IMR-90 (cell line): ENCODE data around the gene C20orf202. TPM values are rescaled to one million over a fixed set of nuclear protein-coding genes. Genes with fewer than 3 reads are reported as not detected.

Experiments used
- ATAC-seq: fragments of 200-7000 bp; cut with Tn5 transposase; 2 replicates; pipeline ENCODE4 v1.9.1; 2020; ENCODE audit warnings: low read depth, mild to moderate bottlenecking, moderate library complexity
- BruUV-seq: library from RNA; stranded (reverse); fragments of 400-500 nt; replicated peaks from 2 replicates; lab custom pipeline; 2021; lab: Mats Ljungman, UMichigan
- CTCF ChIA-PET: fragments of 300-600 bp; formaldehyde crosslinking; extraction: SDS; loops from one replicate; lab custom pipeline; 2021; ENCODE audit warnings: antibody characterized with exemption; lab: Yijun Ruan, JAX
- POLR2A ChIA-PET: fragments of 300-600 bp; sonication (Branson Sonifier 250); formaldehyde crosslinking; loops from one replicate; lab custom pipeline; 2022; ENCODE audit warnings: antibody characterized with exemption; ENCODE audit not compliant: unreplicated experiment; lab: Charles Lee
- DNase-seq: peaks from one replicate; pipeline ENCODE4 v3.0.0; 2013
- H2AFZ ChIP-seq: replicated peaks from 2 replicates; pipeline ENCODE3; 2013; ENCODE audit warnings: low read length, mild to moderate bottlenecking; ENCODE audit not compliant: poor library complexity
- H2AK5ac ChIP-seq: 2 replicates; pipeline ENCODE4 v1.6.1; 2013; ENCODE audit warnings: low read depth, low read length, inconsistent platforms
- H2AK9ac ChIP-seq: replicated peaks from 2 replicates; pipeline ENCODE3; 2013; ENCODE audit warnings: mild to moderate bottlenecking, low read depth, low read length, moderate library complexity; ENCODE audit not compliant: poor library complexity
- H2BK120ac ChIP-seq: 2 replicates; pipeline ENCODE4 v1.6.1; 2013; ENCODE audit warnings: low read depth, low read length, inconsistent platforms
- H2BK15ac ChIP-seq: 3 replicates; pipeline ENCODE4 v1.6.1; 2013; ENCODE audit warnings: low read depth, low read length, inconsistent platforms
- H2BK20ac ChIP-seq: 2 replicates; pipeline ENCODE4 v1.6.1; 2013; ENCODE audit warnings: low read depth, mild to moderate bottlenecking, inconsistent platforms, low read length, moderate library complexity
- H2BK5ac ChIP-seq: 2 replicates; pipeline ENCODE4 v1.6.1; 2013; ENCODE audit warnings: mild to moderate bottlenecking, low read depth, low read length, inconsistent platforms; ENCODE audit not compliant: poor library complexity, severe bottlenecking
- H3K14ac ChIP-seq: replicated peaks from 2 replicates; pipeline ENCODE4 v1.6.1; 2013; ENCODE audit warnings: low read depth, low read length, inconsistent platforms
- H3K18ac ChIP-seq: 2 replicates; pipeline ENCODE4 v1.6.1; 2013; ENCODE audit warnings: low read depth, low read length, control low read depth
- H3K23ac ChIP-seq: 2 replicates; pipeline ENCODE4 v1.6.1; 2013; ENCODE audit warnings: low read depth, low read length, inconsistent platforms
- H3K27ac ChIP-seq: 2 replicates; pipeline ENCODE4 v1.5.1; 2013; ENCODE audit warnings: mild to moderate bottlenecking, control low read depth, low read length; ENCODE audit not compliant: insufficient read depth
- H3K27me3 ChIP-seq: 2 replicates; pipeline ENCODE4 v1.6.1; 2013; ENCODE audit warnings: low read length; ENCODE audit not compliant: control insufficient read depth, insufficient read depth
- H3K36me3 ChIP-seq: 2 replicates; pipeline ENCODE4 v1.6.1; 2013; ENCODE audit warnings: low read length, mixed read lengths; ENCODE audit not compliant: control insufficient read depth, insufficient read depth
- H3K4ac ChIP-seq: 2 replicates; pipeline ENCODE4 v1.6.1; 2013; ENCODE audit warnings: low read depth, low read length, inconsistent platforms
- H3K4me1 ChIP-seq: 2 replicates; pipeline ENCODE4 v1.6.1; 2013; ENCODE audit warnings: low read length, mixed read lengths; ENCODE audit not compliant: control insufficient read depth, insufficient read depth
- H3K4me2 ChIP-seq: 2 replicates; pipeline ENCODE4 v1.6.1; 2013; ENCODE audit warnings: low read depth, mild to moderate bottlenecking, control low read depth, low read length, moderate library complexity
- H3K4me3 ChIP-seq: 2 replicates; pipeline ENCODE4 v1.5.1; 2013; ENCODE audit warnings: low read depth, mild to moderate bottlenecking, control low read depth, low read length, moderate library complexity; ENCODE audit not compliant: insufficient read depth
- H3K56ac ChIP-seq: 2 replicates; pipeline ENCODE4 v1.6.1; 2013; ENCODE audit warnings: low read length, inconsistent platforms; ENCODE audit not compliant: insufficient read depth; ENCODE audit errors: extremely low read depth
- H3K79me1 ChIP-seq, 2 experiments: 2 replicates each; pipeline ENCODE4 v1.6.1; 2013; ENCODE audit warnings: low read length in 2 of 2, inconsistent platforms in 1 of 2, low read depth in 1 of 2
- H3K9ac ChIP-seq: 2 replicates; pipeline ENCODE4 v1.6.1; 2013; ENCODE audit warnings: low read depth, low read length, control low read depth
- H3K9me1 ChIP-seq: 2 replicates; pipeline ENCODE4 v1.6.1; 2013; ENCODE audit warnings: low read length, inconsistent platforms; ENCODE audit not compliant: insufficient read depth
- H3K9me3 ChIP-seq: 2 replicates; pipeline ENCODE4 v1.6.1; 2013; ENCODE audit warnings: low read length; ENCODE audit not compliant: control insufficient read depth, insufficient read depth
- H4K20me1 ChIP-seq: 2 replicates; pipeline ENCODE4 v1.6.1; 2013; ENCODE audit warnings: low read length, inconsistent platforms; ENCODE audit not compliant: insufficient read depth
- H4K5ac ChIP-seq: 2 replicates; pipeline ENCODE4 v1.6.1; 2013; ENCODE audit warnings: mild to moderate bottlenecking, low read depth, low read length, control low read depth
- H4K8ac ChIP-seq, 2 experiments: 2 replicates each; pipeline ENCODE4 v1.6.1; 2013; ENCODE audit warnings: low read depth in 2 of 2, low read length in 2 of 2, control low read depth in 1 of 2, inconsistent platforms in 1 of 2
- H4K91ac ChIP-seq: 2 replicates; pipeline ENCODE4 v1.6.1; 2013; ENCODE audit warnings: low read depth, low read length, inconsistent platforms; ENCODE audit not compliant: insufficient read depth
- CHD1 ChIP-seq: IDR thresholded peaks from 2 replicates; pipeline ENCODE4 v1.6.1; 2012; ENCODE audit warnings: low read depth, low read length, improper control_type of control experiment
- RFX5 ChIP-seq: IDR thresholded peaks from 2 replicates; pipeline ENCODE4 v1.8.0; 2012; ENCODE audit warnings: low read depth, mild to moderate bottlenecking, low read length, moderate library complexity
- WGBS, 2 experiments: methylation state at CpG; one replicate each; pipeline versions ENCODE4 v1.1.5 to v1.1.7; 2013; ENCODE audit warnings: missing lambda C conversion rate in 2 of 2; ENCODE audit not compliant: insufficient read length in 1 of 2; ENCODE audit errors: extremely low coverage in 2 of 2; 5-methylcytosine and 5-hydroxymethylcytosine counted together
- dilution Hi-C: fragments of 300-500 bp; cut with HindIII; formaldehyde crosslinking; loops from one replicate; pipeline ENCODE4 v1.14.3; 2018; ENCODE audit warnings: low sequenced_read_pairs; ENCODE audit not compliant: unreplicated experiment
- in situ Hi-C: fragments of 300-500 bp; cut with MboI; formaldehyde crosslinking; loops from 3 replicates; pipeline ENCODE4 v1.14.3; 2019; ENCODE audit warnings: low sequenced_read_pairs, inconsistent platforms, mixed read lengths
- intact Hi-C: fragments of 100-400 bp; cut with micrococcal nuclease; formaldehyde crosslinking; loops from 2 replicates; pipeline ENCODE4 v1.10.0; 2022
- polyA plus RNA-seq, 3 experiments: library from polyadenylated mRNA; depleted of rRNA; stranded (reverse); fragments of >200 nt; gene quantifications; 2 replicates each; pipeline ENCODE4 v1.2.3, GENCODE V29; 2012; ENCODE audit warnings: low replicate concordance in 1 of 3
- total RNA-seq: library from RNA; depleted of rRNA; stranded (reverse); fragments of >200 nt; gene quantifications from 2 replicates; pipeline ENCODE4 v1.2.3, GENCODE V29; 2012
- TF ChIP-seq, protein P1 (sequence below): fragments of 150-350 bp; IDR thresholded peaks from 2 replicates; pipeline ENCODE4 v1.6.1; 2016; ENCODE audit warnings: low read depth, mild to moderate bottlenecking, low read length, moderate library complexity, borderline replicate concordance
- TF ChIP-seq, protein P2 (sequence below): conservative IDR thresholded peaks from 2 replicates; pipeline ENCODE4 v1.5.1; 2012; ENCODE audit warnings: mild to moderate bottlenecking, low read depth, low read length, improper control_type of control experiment

The C20orf202 gene
- total and polyA plus RNA-seq, 2 of the 4 experiments (the other 2 are of a cell fraction): not detected

DNA sequence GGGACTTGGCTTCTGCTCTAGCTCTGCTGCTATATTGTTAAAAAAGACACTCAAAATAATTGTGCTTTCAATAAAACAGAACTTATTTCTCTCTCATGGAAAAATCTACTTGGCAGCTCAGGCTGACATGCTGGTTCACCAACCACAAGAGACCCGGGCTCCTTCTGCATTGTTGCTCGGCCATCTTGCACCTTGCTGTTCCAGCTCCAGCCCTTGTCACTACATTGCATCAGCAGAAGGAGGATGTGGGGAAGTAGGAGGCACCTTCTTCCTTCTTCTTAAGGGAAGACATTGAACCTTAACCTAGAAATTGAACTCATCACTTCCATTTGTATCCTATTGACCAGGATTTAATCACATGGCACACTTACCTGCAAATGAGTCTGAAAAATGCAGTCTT, 6.6 kb upstream of the C20orf202 start:
- no peak overlapping the region for H3K4me3 ChIP-seq
- no peak overlapping the region for H3K4me2 ChIP-seq
- intact Hi-C loops (no loop called here), in situ Hi-C loops (no loop called here), dilution Hi-C loops (no loop called here)
- H3K56ac ChIP-seq: no peak overlapping the region
- BruUV-seq: no TSS peak
- H2BK5ac ChIP-seq: no peak overlapping the region
- no peak overlapping the region for H4K8ac ChIP-seq
- ATAC-seq: no peak
- peaks cover 55% of the 10 kb centered on the region for H3K27me3 ChIP-seq
- DNase-seq: no peak
- TF ChIP-seq, protein P1, sequence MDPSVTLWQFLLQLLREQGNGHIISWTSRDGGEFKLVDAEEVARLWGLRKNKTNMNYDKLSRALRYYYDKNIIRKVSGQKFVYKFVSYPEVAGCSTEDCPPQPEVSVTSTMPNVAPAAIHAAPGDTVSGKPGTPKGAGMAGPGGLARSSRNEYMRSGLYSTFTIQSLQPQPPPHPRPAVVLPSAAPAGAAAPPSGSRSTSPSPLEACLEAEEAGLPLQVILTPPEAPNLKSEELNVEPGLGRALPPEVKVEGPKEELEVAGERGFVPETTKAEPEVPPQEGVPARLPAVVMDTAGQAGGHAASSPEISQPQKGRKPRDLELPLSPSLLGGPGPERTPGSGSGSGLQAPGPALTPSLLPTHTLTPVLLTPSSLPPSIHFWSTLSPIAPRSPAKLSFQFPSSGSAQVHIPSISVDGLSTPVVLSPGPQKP: no peak
- no peak for TF ChIP-seq RFX5
- no peak for TF ChIP-seq CHD1
- TF ChIP-seq, protein P2, sequence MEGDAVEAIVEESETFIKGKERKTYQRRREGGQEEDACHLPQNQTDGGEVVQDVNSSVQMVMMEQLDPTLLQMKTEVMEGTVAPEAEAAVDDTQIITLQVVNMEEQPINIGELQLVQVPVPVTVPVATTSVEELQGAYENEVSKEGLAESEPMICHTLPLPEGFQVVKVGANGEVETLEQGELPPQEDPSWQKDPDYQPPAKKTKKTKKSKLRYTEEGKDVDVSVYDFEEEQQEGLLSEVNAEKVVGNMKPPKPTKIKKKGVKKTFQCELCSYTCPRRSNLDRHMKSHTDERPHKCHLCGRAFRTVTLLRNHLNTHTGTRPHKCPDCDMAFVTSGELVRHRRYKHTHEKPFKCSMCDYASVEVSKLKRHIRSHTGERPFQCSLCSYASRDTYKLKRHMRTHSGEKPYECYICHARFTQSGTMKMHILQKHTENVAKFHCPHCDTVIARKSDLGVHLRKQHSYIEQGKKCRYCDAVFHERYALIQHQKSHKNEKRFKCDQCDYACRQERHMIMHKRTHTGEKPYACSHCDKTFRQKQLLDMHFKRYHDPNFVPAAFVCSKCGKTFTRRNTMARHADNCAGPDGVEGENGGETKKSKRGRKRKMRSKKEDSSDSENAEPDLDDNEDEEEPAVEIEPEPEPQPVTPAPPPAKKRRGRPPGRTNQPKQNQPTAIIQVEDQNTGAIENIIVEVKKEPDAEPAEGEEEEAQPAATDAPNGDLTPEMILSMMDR: no peak
- no peak overlapping the region for H2BK15ac ChIP-seq
- H3K14ac ChIP-seq: no peak overlapping the region
- no peak overlapping the region for H3K27ac ChIP-seq
- no peaks in the 10 kb centered on the region for H4K20me1 ChIP-seq
- no peaks in the 10 kb centered on the region for H3K79me1 ChIP-seq
- ChIA-PET CTCF (no interaction called here), POLR2A (no interaction called here)
- WGBS, 2 experiments: no CpG with 5 or more reads among the region's 2 CpGs
- H2AK9ac ChIP-seq: no peak overlapping the region
- no peak overlapping the region for H3K23ac ChIP-seq
- H3K18ac ChIP-seq: no peak overlapping the region
- no peaks in the 10 kb centered on the region for H3K4me1 ChIP-seq
- no peaks in the 10 kb centered on the region for H3K36me3 ChIP-seq
- peaks cover 4% of the 10 kb centered on the region; the same call in 1 of the 2 replicates for H3K9me3 ChIP-seq
- no peak overlapping the region for H2BK20ac ChIP-seq
- H2BK120ac ChIP-seq: no peak overlapping the region
- no peak overlapping the region for H3K9ac ChIP-seq
- H2AK5ac ChIP-seq: no peak overlapping the region
- no peaks in the 10 kb centered on the region for H3K9me1 ChIP-seq
- no peak overlapping the region for H3K4ac ChIP-seq
- no peak overlapping the region for H2AFZ ChIP-seq
- no peak overlapping the region for H4K5ac ChIP-seq
- H4K91ac ChIP-seq: no peak overlapping the region
